Peyer's patch (tissue), 4 donors: ENCODE results near the gene ZNF766. TPM values are rescaled to one million over a fixed set of nuclear protein-coding genes. Genes with fewer than 3 reads are reported as not detected.
"Not testable (repeated sequence)": the region's sequence is repeated elsewhere in the genome, so short reads cannot be mapped to it uniquely, and the experiment has no call there.

Source experiments
- DNase-seq, 3 donors: peaks; one replicate each; pipeline ENCODE4 v3.0.0-alpha.2; 2017 to 2019
- H3K27ac ChIP-seq, 4 donors: fragments of 200-600 bp; sonication (generic); one replicate each; pipeline ENCODE4 v1.5.1; 2016 to 2019
- H3K27me3 ChIP-seq, 2 donors: fragments of 200-600 bp; sonication (generic); one replicate each; pipeline ENCODE4 v1.5.1; 2019
- H3K36me3 ChIP-seq, 3 donors: fragments of 200-600 bp; sonication (generic); one replicate each; pipeline ENCODE4 v1.5.1; 2016 to 2019
- H3K4me1 ChIP-seq, 4 donors: fragments of 200-600 bp; sonication (generic); one replicate each; pipeline ENCODE4 v1.5.1; 2016 to 2019
- H3K4me3 ChIP-seq, 4 donors: fragments of 200-600 bp; sonication (generic); 1 replicate in 3 of 4; 2 replicates in 1 of 4; pipeline ENCODE4 v1.5.1; 2016 to 2019; ENCODE audit warnings: mild to moderate bottlenecking in 1 of 4
- H3K9me3 ChIP-seq, 4 donors: fragments of 200-600 bp; sonication (generic); one replicate each; pipeline ENCODE4 v1.5.1; 2016 to 2019; ENCODE audit warnings: mild to moderate bottlenecking in 1 of 4
- CTCF ChIP-seq, 6 experiments: fragments of 450-650 bp in 4 of 6; fragments of 200-600 bp in 2 of 6; sonication (generic) in 1 of 6; IDR thresholded peaks; one replicate each; pipeline ENCODE4 v1.5.1; 2017 to 2019; ENCODE audit warnings: antibody characterized with exemption in 6 of 6, mild to moderate bottlenecking in 3 of 6, moderate library complexity in 1 of 6
- POLR2A ChIP-seq, 2 donors: fragments of 450-650 bp; IDR thresholded peaks; one replicate each; pipeline ENCODE4 v1.5.1; 2017; ENCODE audit warnings: antibody characterized with exemption in 2 of 2, mild to moderate bottlenecking in 2 of 2, moderate library complexity in 2 of 2
- total RNA-seq, 4 donors: library from RNA; depleted of rRNA; stranded (reverse); fragments of >200 nt; gene quantifications; one replicate each; pipeline ENCODE4 v1.1.0, GENCODE V29; 2016

ZNF766 gene
- total RNA-seq, 4 donors from 2014 or later = 4.0 to 15.7 (median 7.0) TPM

- Histone ChIP-seq H3K4me3 (no peak overlapping the region), H3K4me1 (no peaks in the 10 kb centered on the region), H3K27ac (no peak overlapping the region), H3K36me3 (no peaks in the 10 kb centered on the region), H3K27me3 (no peaks in the 10 kb centered on the region), H3K9me3 (no peaks in the 10 kb centered on the region)
- DNase-seq = peak in 2 of 3 donors; percentile 59 to 81
- peak in 4 of 6 experiments; percentile 35 to 51 (median 48) for TF ChIP-seq CTCF (IDR thresholded peaks at IDR 0.05)
- no peak for TF ChIP-seq POLR2A (IDR thresholded peaks at IDR 0.05)
These were observed 21.1 kb upstream of the ZNF766 start for GRCh38 chr19:52248241-52248640.

GRCh38 chr19:52258426-52258825 lies 11.0 kb upstream of the ZNF766 start:
- H3K4me3 ChIP-seq = no peak overlapping the region
- no peak for TF ChIP-seq POLR2A (IDR thresholded peaks at IDR 0.05)
- TF ChIP-seq CTCF (IDR thresholded peaks at IDR 0.05) = no peak
- DNase-seq = no peak
- H3K27me3 ChIP-seq = no peaks in the 10 kb centered on the region
- no peaks in the 10 kb centered on the region for H3K36me3 ChIP-seq
- H3K4me1 ChIP-seq = no peaks in the 10 kb centered on the region
- H3K27ac ChIP-seq = no peak overlapping the region
- H3K9me3 ChIP-seq = no peaks in the 10 kb centered on the region

DNA sequence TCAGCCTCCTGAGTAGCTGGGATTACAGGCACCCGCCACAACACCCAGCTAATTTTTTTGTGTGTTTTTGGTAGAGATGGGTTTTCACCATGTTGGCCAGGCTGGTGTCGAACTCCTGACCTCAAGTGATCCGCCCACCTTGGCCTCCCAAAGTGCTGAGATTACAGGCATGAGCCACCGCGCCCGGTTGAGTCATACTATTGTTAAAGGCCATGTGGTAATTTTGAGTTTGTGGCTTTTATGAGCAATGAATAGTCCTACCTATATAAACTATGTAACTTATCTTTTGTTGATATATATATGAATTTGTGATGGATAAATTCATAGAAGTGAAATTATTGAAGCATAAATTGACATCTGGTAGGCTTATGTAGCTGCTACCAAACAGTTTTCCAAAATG lies 3.8 kb upstream of the ZNF766 start:
- not testable (repeated sequence) for H3K4me3 ChIP-seq, H3K4me1 ChIP-seq, DNase-seq, H3K27me3 ChIP-seq, H3K27ac ChIP-seq, H3K36me3 ChIP-seq, H3K9me3 ChIP-seq

- Histone ChIP-seq H3K9me3 (peaks cover 0 to 3% (median 0%) of the 10 kb centered on the region in 4 donors), H3K27ac (peak overlapping the region; percentile 90 to 99 (median 92)), H3K4me1 (peaks cover 0 to 11% (median 0%) of the 10 kb centered on the region in 4 donors), H3K4me3 (peak overlapping the region; percentile 83 to 99 (median 90)), H3K36me3 (peaks cover 0 to 7% (median 0%) of the 10 kb centered on the region in 3 donors), H3K27me3 (no peaks in the 10 kb centered on the region)
- TF ChIP-seq POLR2A (IDR thresholded peaks at IDR 0.05) (no peak), CTCF (IDR thresholded peaks at IDR 0.05) (no peak)
- no peak for DNase-seq
These were observed 989 bp downstream of the ZNF766 start for GRCh38 chr19:52270266-52270885.

GRCh38 chr19:52273301-52273700 lies 3.9 kb downstream of the ZNF766 start:
- Histone ChIP-seq H3K9me3 (no peaks in the 10 kb centered on the region), H3K27me3 (no peaks in the 10 kb centered on the region), H3K4me1 (peaks cover 0 to 11% (median 0%) of the 10 kb centered on the region in 4 donors), H3K27ac (no peak overlapping the region), H3K4me3 (no peak overlapping the region), H3K36me3 (peaks cover 0 to 16% (median 0%) of the 10 kb centered on the region in 3 donors)
- DNase-seq = no peak
- TF ChIP-seq POLR2A (IDR thresholded peaks at IDR 0.05) = no peak

DNA sequence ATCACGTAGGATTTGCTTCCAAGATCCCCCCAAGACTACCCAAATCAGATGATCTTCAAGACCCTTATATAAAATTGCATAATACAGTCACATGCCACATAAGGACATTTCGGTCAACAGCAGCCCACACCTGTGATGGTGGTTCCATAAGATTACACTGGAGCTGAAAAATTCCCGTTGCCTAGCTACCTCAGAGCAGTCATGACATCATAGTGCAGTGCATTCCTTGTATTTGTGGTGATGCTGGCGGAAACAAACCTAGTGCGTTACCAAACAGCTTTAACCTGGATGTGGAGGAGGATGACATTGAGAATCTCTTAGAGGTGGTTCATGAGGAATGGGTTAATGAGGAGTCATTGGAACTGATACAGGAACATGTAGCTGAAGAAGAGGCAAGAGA lies 4.8 kb downstream of the ZNF766 start:
- Histone ChIP-seq H3K27me3 (no peaks in the 10 kb centered on the region), H3K4me1 (peaks cover 0 to 11% (median 0%) of the 10 kb centered on the region in 4 donors), H3K36me3 (peaks cover 0 to 16% (median 0%) of the 10 kb centered on the region in 3 donors), H3K9me3 (no peaks in the 10 kb centered on the region), H3K4me3 (no peak overlapping the region), H3K27ac (no peak overlapping the region)
- TF ChIP-seq POLR2A (IDR thresholded peaks at IDR 0.05) (no peak), CTCF (IDR thresholded peaks at IDR 0.05) (no peak)
- no peak for DNase-seq
